IMR-90 (cell line): ENCODE results near the gene ATP6V1F. TPM values are rescaled to one million over a fixed set of nuclear protein-coding genes. Genes with fewer than 3 reads are reported as not detected.

Experiments used
- ATAC-seq: fragments of 200-7000 bp; cut with Tn5 transposase; 2 replicates; pipeline ENCODE4 v1.9.1; 2020; ENCODE audit warnings: low read depth, mild to moderate bottlenecking, moderate library complexity
- BruUV-seq: library from RNA; stranded (reverse); fragments of 400-500 nt; replicated peaks from 2 replicates; lab custom pipeline; 2021; lab: Mats Ljungman, UMichigan
- CTCF ChIA-PET: fragments of 300-600 bp; formaldehyde crosslinking; extraction: SDS; loops from one replicate; lab custom pipeline; 2021; ENCODE audit warnings: antibody characterized with exemption; lab: Yijun Ruan, JAX
- POLR2A ChIA-PET: fragments of 300-600 bp; sonication (Branson Sonifier 250); formaldehyde crosslinking; loops from one replicate; lab custom pipeline; 2022; ENCODE audit warnings: antibody characterized with exemption; ENCODE audit not compliant: unreplicated experiment; lab: Charles Lee
- DNase-seq: peaks from one replicate; pipeline ENCODE4 v3.0.0; 2013
- H2AFZ ChIP-seq: replicated peaks from 2 replicates; pipeline ENCODE3; 2013; ENCODE audit warnings: low read length, mild to moderate bottlenecking; ENCODE audit not compliant: poor library complexity
- H2AK5ac ChIP-seq: 2 replicates; pipeline ENCODE4 v1.6.1; 2013; ENCODE audit warnings: low read depth, low read length, inconsistent platforms
- H2AK9ac ChIP-seq: replicated peaks from 2 replicates; pipeline ENCODE3; 2013; ENCODE audit warnings: mild to moderate bottlenecking, low read depth, low read length, moderate library complexity; ENCODE audit not compliant: poor library complexity
- H2BK120ac ChIP-seq: 2 replicates; pipeline ENCODE4 v1.6.1; 2013; ENCODE audit warnings: low read depth, low read length, inconsistent platforms
- H2BK15ac ChIP-seq: 3 replicates; pipeline ENCODE4 v1.6.1; 2013; ENCODE audit warnings: low read depth, low read length, inconsistent platforms
- H2BK20ac ChIP-seq: 2 replicates; pipeline ENCODE4 v1.6.1; 2013; ENCODE audit warnings: low read depth, mild to moderate bottlenecking, inconsistent platforms, low read length, moderate library complexity
- H2BK5ac ChIP-seq: 2 replicates; pipeline ENCODE4 v1.6.1; 2013; ENCODE audit warnings: mild to moderate bottlenecking, low read depth, low read length, inconsistent platforms; ENCODE audit not compliant: poor library complexity, severe bottlenecking
- H3K14ac ChIP-seq: replicated peaks from 2 replicates; pipeline ENCODE4 v1.6.1; 2013; ENCODE audit warnings: low read depth, low read length, inconsistent platforms
- H3K18ac ChIP-seq: 2 replicates; pipeline ENCODE4 v1.6.1; 2013; ENCODE audit warnings: low read depth, low read length, control low read depth
- H3K23ac ChIP-seq: 2 replicates; pipeline ENCODE4 v1.6.1; 2013; ENCODE audit warnings: low read depth, low read length, inconsistent platforms
- H3K27ac ChIP-seq: 2 replicates; pipeline ENCODE4 v1.5.1; 2013; ENCODE audit warnings: mild to moderate bottlenecking, control low read depth, low read length; ENCODE audit not compliant: insufficient read depth
- H3K27me3 ChIP-seq: 2 replicates; pipeline ENCODE4 v1.6.1; 2013; ENCODE audit warnings: low read length; ENCODE audit not compliant: control insufficient read depth, insufficient read depth
- H3K36me3 ChIP-seq: 2 replicates; pipeline ENCODE4 v1.6.1; 2013; ENCODE audit warnings: low read length, mixed read lengths; ENCODE audit not compliant: control insufficient read depth, insufficient read depth
- H3K4ac ChIP-seq: 2 replicates; pipeline ENCODE4 v1.6.1; 2013; ENCODE audit warnings: low read depth, low read length, inconsistent platforms
- H3K4me1 ChIP-seq: 2 replicates; pipeline ENCODE4 v1.6.1; 2013; ENCODE audit warnings: low read length, mixed read lengths; ENCODE audit not compliant: control insufficient read depth, insufficient read depth
- H3K4me2 ChIP-seq: 2 replicates; pipeline ENCODE4 v1.6.1; 2013; ENCODE audit warnings: low read depth, mild to moderate bottlenecking, control low read depth, low read length, moderate library complexity
- H3K4me3 ChIP-seq: 2 replicates; pipeline ENCODE4 v1.5.1; 2013; ENCODE audit warnings: low read depth, mild to moderate bottlenecking, control low read depth, low read length, moderate library complexity; ENCODE audit not compliant: insufficient read depth
- H3K56ac ChIP-seq: 2 replicates; pipeline ENCODE4 v1.6.1; 2013; ENCODE audit warnings: low read length, inconsistent platforms; ENCODE audit not compliant: insufficient read depth; ENCODE audit errors: extremely low read depth
- H3K79me1 ChIP-seq, 2 experiments: 2 replicates each; pipeline ENCODE4 v1.6.1; 2013; ENCODE audit warnings: low read length in 2 of 2, inconsistent platforms in 1 of 2, low read depth in 1 of 2
- H3K9ac ChIP-seq: 2 replicates; pipeline ENCODE4 v1.6.1; 2013; ENCODE audit warnings: low read depth, low read length, control low read depth
- H3K9me1 ChIP-seq: 2 replicates; pipeline ENCODE4 v1.6.1; 2013; ENCODE audit warnings: low read length, inconsistent platforms; ENCODE audit not compliant: insufficient read depth
- H3K9me3 ChIP-seq: 2 replicates; pipeline ENCODE4 v1.6.1; 2013; ENCODE audit warnings: low read length; ENCODE audit not compliant: control insufficient read depth, insufficient read depth
- H4K20me1 ChIP-seq: 2 replicates; pipeline ENCODE4 v1.6.1; 2013; ENCODE audit warnings: low read length, inconsistent platforms; ENCODE audit not compliant: insufficient read depth
- H4K5ac ChIP-seq: 2 replicates; pipeline ENCODE4 v1.6.1; 2013; ENCODE audit warnings: mild to moderate bottlenecking, low read depth, low read length, control low read depth
- H4K8ac ChIP-seq, 2 experiments: 2 replicates each; pipeline ENCODE4 v1.6.1; 2013; ENCODE audit warnings: low read depth in 2 of 2, low read length in 2 of 2, control low read depth in 1 of 2, inconsistent platforms in 1 of 2
- H4K91ac ChIP-seq: 2 replicates; pipeline ENCODE4 v1.6.1; 2013; ENCODE audit warnings: low read depth, low read length, inconsistent platforms; ENCODE audit not compliant: insufficient read depth
- BHLHE40 ChIP-seq: fragments of 150-350 bp; IDR thresholded peaks from 2 replicates; pipeline ENCODE4 v1.6.1; 2016; ENCODE audit warnings: mild to moderate bottlenecking, low read depth, low read length
- CEBPB ChIP-seq: IDR thresholded peaks from 2 replicates; pipeline ENCODE4 v1.6.1; 2012; ENCODE audit warnings: low read depth, low read length, improper control_type of control experiment
- CHD1 ChIP-seq: IDR thresholded peaks from 2 replicates; pipeline ENCODE4 v1.6.1; 2012; ENCODE audit warnings: low read depth, low read length, improper control_type of control experiment
- CTCF ChIP-seq: conservative IDR thresholded peaks from 2 replicates; pipeline ENCODE4 v1.5.1; 2012; ENCODE audit warnings: mild to moderate bottlenecking, low read depth, low read length, improper control_type of control experiment
- FOS ChIP-seq: fragments of 150-350 bp; IDR thresholded peaks from 2 replicates; pipeline ENCODE4 v1.6.1; 2016; ENCODE audit warnings: low read depth, low read length
- MAZ ChIP-seq: IDR thresholded peaks from 2 replicates; pipeline ENCODE4 v1.6.1; 2012; ENCODE audit warnings: low read depth, mild to moderate bottlenecking, low read length, improper control_type of control experiment, moderate library complexity, borderline replicate concordance
- MXI1 ChIP-seq: IDR thresholded peaks from 2 replicates; pipeline ENCODE4 v1.6.1; 2012; ENCODE audit warnings: low read depth, mild to moderate bottlenecking, low read length, moderate library complexity, borderline replicate concordance
- NFE2L2 ChIP-seq: fragments of 150-350 bp; IDR thresholded peaks from 2 replicates; pipeline ENCODE4 v1.6.1; 2016; ENCODE audit warnings: low read depth, mild to moderate bottlenecking, low read length
- POLR2A ChIP-seq: IDR thresholded peaks from 2 replicates; pipeline ENCODE4 v1.6.1; 2012; ENCODE audit warnings: mild to moderate bottlenecking, low read depth, low read length
- RAD21 ChIP-seq: IDR thresholded peaks from 2 replicates; pipeline ENCODE4 v1.6.1; 2012; ENCODE audit warnings: low read length, improper control_type of control experiment
- RCOR1 ChIP-seq: IDR thresholded peaks from 2 replicates; pipeline ENCODE4 v1.6.1; 2012; ENCODE audit warnings: mild to moderate bottlenecking, low read length, improper control_type of control experiment; ENCODE audit not compliant: insufficient replicate concordance
- USF2 ChIP-seq: fragments of 150-350 bp; IDR thresholded peaks from 2 replicates; pipeline ENCODE4 v1.6.1; 2017; ENCODE audit warnings: mild to moderate bottlenecking, antibody characterized with exemption, low read length, low read depth
- WGBS, 2 experiments: methylation state at CpG; one replicate each; pipeline versions ENCODE4 v1.1.5 to v1.1.7; 2013; ENCODE audit warnings: missing lambda C conversion rate in 2 of 2; ENCODE audit not compliant: insufficient read length in 1 of 2; ENCODE audit errors: extremely low coverage in 2 of 2; 5-methylcytosine and 5-hydroxymethylcytosine counted together
- dilution Hi-C: fragments of 300-500 bp; cut with HindIII; formaldehyde crosslinking; loops from one replicate; pipeline ENCODE4 v1.14.3; 2018; ENCODE audit warnings: low sequenced_read_pairs; ENCODE audit not compliant: unreplicated experiment
- in situ Hi-C: fragments of 300-500 bp; cut with MboI; formaldehyde crosslinking; loops from 3 replicates; pipeline ENCODE4 v1.14.3; 2019; ENCODE audit warnings: low sequenced_read_pairs, inconsistent platforms, mixed read lengths
- intact Hi-C: fragments of 100-400 bp; cut with micrococcal nuclease; formaldehyde crosslinking; loops from 2 replicates; pipeline ENCODE4 v1.10.0; 2022
- polyA plus RNA-seq, 3 experiments: library from polyadenylated mRNA; depleted of rRNA; stranded (reverse); fragments of >200 nt; gene quantifications; 2 replicates each; pipeline ENCODE4 v1.2.3, GENCODE V29; 2012; ENCODE audit warnings: low replicate concordance in 1 of 3
- total RNA-seq: library from RNA; depleted of rRNA; stranded (reverse); fragments of >200 nt; gene quantifications from 2 replicates; pipeline ENCODE4 v1.2.3, GENCODE V29; 2012
- TF ChIP-seq, protein P1 (sequence below): fragments of 150-350 bp; IDR thresholded peaks from 2 replicates; pipeline ENCODE4 v1.6.1; 2016; ENCODE audit warnings: low read depth, mild to moderate bottlenecking, low read length, moderate library complexity, borderline replicate concordance

ATP6V1F gene
- total and polyA plus RNA-seq, 2 of the 4 experiments (the other 2 are of a cell fraction) = 104 to 321 TPM

DNA sequence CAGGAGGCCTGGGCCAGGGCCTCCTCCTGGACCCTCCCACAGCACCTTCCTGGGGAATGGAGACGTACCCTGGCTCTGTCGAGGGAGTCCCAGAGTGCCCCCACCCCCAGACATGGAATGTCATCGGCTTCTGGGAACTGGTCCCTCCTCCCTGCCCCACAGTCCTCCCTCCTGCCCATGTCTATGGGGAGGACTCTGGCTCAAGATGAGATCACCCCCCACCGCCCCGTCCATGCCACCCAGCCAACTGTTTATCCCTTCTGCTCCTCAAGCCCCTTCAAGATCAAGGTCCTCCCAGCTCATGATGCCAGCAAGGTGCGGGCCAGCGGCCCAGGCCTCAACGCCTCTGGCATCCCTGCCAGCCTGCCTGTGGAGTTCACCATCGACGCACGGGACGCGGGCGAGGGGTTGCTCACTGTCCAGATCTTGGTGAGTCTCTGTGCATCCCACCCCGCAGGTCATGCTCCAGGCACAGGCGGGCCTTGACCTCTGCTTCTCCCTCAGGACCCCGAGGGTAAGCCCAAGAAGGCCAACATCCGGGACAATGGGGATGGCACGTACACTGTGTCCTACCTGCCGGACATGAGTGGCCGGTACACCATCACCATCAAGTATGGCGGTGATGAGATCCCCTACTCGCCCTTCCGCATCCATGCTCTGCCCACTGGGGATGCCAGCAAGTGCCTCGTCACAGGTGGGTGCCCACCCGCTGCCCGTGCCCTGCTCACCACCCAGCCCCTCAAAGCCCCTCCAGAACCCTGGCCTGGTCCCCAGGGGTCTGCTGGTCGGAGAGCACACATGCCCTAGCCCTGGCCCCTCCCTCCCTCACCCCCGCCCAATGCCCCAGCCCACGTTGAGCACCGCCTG lies 14.1 kb upstream of the ATP6V1F start:
- Histone ChIP-seq H3K27me3 (no peaks in the 10 kb centered on the region), H2AK5ac (no peak overlapping the region), H3K9ac (no peak overlapping the region), H2BK20ac (no peak overlapping the region), H3K9me1 (no peaks in the 10 kb centered on the region), H4K20me1 (peaks cover 60% of the 10 kb centered on the region), H4K91ac (no peak overlapping the region), H4K5ac (no peak overlapping the region), H3K79me1 (peaks cover 40 to 73% of the 10 kb centered on the region in 2 experiments), H3K9me3 (no peaks in the 10 kb centered on the region), H3K4me3 (no peak overlapping the region), H3K23ac (no peak overlapping the region), H3K4me2 (no peak overlapping the region), H2BK5ac (no peak overlapping the region), H3K18ac (no peak overlapping the region), H3K4me1 (no peaks in the 10 kb centered on the region), H2AK9ac (no peak overlapping the region), H3K14ac (no peak overlapping the region), H3K56ac (no peak overlapping the region), H3K4ac (no peak overlapping the region), H2BK15ac (no peak overlapping the region), H2BK120ac (no peak overlapping the region), H3K36me3 (peaks cover 96% of the 10 kb centered on the region), H3K27ac (no peak overlapping the region), H4K8ac (no peak overlapping the region), H2AFZ (no peak overlapping the region)
- TSS peak; percentile 35 for BruUV-seq
- TF ChIP-seq MAZ = no peak
- TF ChIP-seq MXI1 = no peak
- TF ChIP-seq CTCF = no peak
- TF ChIP-seq RCOR1 = no peak
- no peak for TF ChIP-seq RAD21
- TF ChIP-seq CHD1 = no peak
- no peak for TF ChIP-seq BHLHE40
- no peak for TF ChIP-seq POLR2A
- TF ChIP-seq NFE2L2 = no peak
- no peak for TF ChIP-seq FOS
- TF ChIP-seq CEBPB = no peak
- TF ChIP-seq, protein P1, sequence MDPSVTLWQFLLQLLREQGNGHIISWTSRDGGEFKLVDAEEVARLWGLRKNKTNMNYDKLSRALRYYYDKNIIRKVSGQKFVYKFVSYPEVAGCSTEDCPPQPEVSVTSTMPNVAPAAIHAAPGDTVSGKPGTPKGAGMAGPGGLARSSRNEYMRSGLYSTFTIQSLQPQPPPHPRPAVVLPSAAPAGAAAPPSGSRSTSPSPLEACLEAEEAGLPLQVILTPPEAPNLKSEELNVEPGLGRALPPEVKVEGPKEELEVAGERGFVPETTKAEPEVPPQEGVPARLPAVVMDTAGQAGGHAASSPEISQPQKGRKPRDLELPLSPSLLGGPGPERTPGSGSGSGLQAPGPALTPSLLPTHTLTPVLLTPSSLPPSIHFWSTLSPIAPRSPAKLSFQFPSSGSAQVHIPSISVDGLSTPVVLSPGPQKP = no peak
- TF ChIP-seq USF2 = no peak
- in situ Hi-C loops = no loop called here
- ChIA-PET POLR2A (no interaction called here), CTCF (no interaction called here)
- DNase-seq = no peak
- WGBS, 2 experiments = 96% methylated on average over 11 of the region's 31 CpGs; no CpG with 5 or more reads in 1 of the 2 experiments
- intact Hi-C loops = no loop called here
- no peak for ATAC-seq
- dilution Hi-C loops = no loop called here
